ENCODE measurements around the gene CDH13. TPM values are rescaled to one million over a fixed set of nuclear protein-coding genes. Genes with fewer than 3 reads are reported as not detected.
A peak's percentile ranks its signal among the peaks of the same experiment; 100 is the strongest.

The CDH13 gene
- total RNA-seq, 2 donors from 2014 or later = 4.1 to 7.1 TPM

DNA sequence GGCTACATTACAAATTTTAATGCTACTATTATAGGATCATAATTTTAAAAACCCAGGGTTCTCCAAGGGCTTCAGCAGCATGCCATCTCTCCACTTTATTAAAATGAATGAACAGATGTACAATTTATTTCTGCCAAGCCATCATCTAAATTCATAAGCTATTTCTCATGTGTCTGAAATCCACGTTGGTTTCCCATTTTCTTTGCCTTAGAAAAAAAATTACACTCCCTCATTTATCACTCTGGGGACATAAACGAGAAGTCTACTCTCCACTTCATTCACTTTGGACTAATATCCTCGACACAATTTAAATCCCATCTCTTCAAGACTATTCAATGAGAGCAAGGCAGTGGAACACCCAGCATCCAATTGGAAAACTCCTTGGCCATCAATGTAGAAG is 1002.7 kb downstream of the CDH13 start:
- ATAC-seq = no peak
- no peak for DNase-seq
- intact Hi-C loops (cut with DNase I, micrococcal nuclease) = no loop called here

DNA sequence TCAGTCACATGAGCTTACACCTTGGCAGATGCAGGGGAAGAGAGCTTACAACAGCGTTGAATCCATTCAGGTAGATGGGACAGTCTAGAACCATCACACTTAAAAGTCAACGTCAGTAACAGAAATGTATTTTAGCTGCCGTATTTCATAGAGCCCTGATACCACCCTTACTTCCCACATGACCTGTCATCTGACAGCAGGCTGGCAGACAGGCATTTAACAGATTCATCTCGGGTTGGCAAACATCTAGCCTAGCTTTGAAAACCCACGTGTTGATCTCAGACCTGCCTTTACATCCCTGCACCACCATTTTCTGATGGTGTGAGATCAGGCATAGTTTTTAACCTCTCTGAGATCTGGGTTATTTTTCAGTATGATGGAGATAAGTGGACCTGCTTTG is 1003.1 kb downstream of the CDH13 start:
- ATAC-seq = no peak
- intact Hi-C loops (cut with DNase I, micrococcal nuclease) = no loop called here
- no peak for DNase-seq

DNA sequence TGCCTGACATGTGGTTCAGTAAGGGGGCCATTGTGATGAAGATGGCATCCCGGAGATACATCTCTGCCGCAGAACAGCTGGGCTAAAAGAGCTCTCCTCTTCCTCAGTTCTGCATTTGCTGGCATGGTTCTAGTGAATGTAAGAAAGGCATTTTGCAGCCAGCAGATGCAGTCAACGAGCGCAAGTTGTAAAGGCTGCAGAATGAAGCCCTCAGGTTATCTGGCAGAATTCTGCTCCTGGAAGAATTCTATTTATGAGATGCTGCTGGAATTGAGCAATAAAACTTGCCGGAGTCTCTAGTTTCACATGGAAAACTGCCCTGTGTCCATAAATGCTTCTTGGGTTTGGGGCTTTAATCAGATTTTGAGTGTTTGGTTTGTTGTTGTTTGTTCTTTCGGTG is 1004.2 kb downstream of the CDH13 start:
- DNase-seq (no peak), ATAC-seq (no peak)
- intact Hi-C loops (cut with DNase I, micrococcal nuclease) = no loop called here

DNA sequence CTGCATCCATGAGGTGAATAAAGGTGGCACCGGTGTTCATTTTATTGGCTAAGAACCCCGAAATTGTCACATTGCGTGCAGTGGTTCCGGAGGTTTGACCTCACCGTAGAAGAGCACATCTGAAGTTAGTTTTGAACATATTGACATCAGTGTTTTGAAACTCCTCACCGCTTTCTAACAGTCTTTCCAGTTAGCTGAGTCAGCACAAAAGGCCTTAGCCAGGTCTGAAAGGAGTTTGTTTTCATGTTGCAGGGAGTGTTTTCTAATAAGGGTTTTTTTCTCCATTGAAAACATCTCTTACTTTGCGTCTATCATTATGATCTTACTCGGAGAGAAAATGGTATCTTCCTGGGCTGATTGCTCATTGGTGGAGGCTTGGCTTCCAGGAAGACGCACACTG is 1006.5 kb downstream of the CDH13 start:
- DNase-seq (no peak), ATAC-seq (no peak)
- intact Hi-C loops (cut with DNase I, micrococcal nuclease) = no loop called here

DNA sequence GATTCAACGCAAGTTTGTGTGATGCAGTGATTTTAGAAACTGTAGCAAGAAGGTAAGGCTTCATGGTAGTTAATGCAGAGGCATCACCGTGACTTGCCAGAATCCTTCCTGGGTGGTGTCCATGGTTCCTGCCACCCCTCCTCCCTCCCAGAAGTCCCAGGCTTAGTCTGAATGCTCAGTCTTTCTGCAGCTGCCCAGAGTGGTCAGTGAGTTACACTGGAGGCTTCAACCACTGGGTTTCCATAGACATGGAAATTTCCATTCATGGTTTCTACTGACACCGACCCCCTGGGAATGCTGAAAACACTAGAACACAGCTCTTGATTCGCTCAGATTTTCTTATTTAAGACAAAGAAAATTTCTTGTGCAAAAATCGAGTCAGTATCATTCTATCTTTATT is 1021.6 kb downstream of the CDH13 start:
- intact Hi-C loops (cut with DNase I, micrococcal nuclease) = no loop called here
- DNase-seq (no peak), ATAC-seq (no peak)

DNA sequence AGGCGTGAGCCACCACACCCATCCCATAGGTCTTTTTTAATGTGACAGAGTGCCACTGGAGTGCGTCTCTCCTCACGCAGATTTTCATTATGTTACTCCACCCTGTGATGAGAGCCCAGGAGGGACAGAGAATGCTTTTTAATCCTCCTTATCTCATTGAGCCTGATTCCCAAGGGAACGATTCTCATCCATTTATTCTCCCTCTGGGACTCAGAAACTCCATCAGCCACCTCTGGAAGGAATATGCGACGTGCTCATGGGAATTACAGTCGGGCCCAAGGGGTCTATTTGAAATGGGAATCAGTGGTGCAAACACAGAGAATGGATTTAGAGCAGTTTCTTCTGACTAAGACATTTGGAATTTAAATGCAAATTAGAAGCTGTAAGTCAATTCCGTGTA is 1025.1 kb downstream of the CDH13 start:
- ATAC-seq (no peak), DNase-seq (no peak)
- intact Hi-C loops (cut with DNase I, micrococcal nuclease) = no loop called here

DNA sequence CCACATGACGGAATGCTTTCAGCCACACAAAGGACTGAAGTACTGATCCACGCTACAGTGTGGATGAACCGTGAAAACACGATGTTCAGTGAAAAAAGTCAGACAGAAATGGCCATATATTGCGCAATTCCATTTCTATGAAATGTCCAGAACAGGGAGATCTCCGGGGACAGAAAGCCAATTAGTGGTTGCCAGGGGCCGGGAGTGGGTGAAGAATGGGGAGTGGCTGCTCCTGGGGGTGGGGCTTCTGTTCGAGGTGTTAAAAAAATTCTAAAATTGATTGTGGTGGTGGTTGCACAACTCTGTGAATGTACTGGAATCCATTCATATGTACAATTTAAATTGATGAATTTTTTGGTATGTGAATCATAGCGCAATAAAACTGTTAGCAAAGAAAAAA is 1026.2 kb downstream of the CDH13 start:
- no peak for ATAC-seq
- DNase-seq = no peak
- intact Hi-C loops (cut with DNase I, micrococcal nuclease) = no loop called here

DNA sequence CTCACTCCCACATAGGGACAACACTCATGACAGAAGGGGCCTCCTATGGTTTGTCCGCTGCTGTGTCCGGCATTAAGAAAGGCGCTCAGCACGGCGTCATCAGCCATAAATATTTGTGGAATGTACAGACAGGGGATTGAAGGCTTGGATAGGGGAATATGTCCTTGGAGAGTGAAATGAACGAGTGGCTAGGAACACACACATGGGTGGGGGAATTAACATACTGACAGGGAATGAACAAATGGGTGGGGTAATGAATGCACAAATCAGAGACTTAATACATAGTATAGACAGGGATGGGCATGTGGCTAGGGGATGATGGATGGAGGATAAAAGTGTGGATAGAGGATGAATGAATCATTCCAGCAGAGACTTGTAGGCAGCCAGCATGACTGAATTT is 1027.0 kb downstream of the CDH13 start:
- ATAC-seq (no peak), DNase-seq (no peak)
- intact Hi-C loops (cut with DNase I, micrococcal nuclease) = no loop called here

DNA sequence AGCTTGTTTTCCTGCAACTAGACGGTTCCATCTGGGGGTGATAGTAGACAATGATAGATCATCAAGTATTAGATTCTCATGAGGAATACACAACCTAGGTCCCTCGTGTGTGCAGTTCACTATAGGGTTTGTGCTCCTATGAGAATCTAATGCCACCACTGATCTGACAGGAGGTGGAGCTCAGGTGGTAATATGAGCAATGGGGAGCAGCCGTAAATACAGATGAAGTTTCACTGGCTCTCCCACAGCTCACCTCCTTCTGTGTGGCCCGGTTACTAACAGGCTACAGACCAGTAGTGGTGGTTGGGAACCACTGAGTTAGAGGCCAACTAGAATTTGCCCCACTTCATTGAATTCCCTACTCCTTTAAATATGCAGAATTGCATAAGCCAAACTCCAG is 1033.5 kb downstream of the CDH13 start:
- no peak for DNase-seq
- no peak for ATAC-seq
- intact Hi-C loops (cut with DNase I, micrococcal nuclease) = no loop called here

DNA sequence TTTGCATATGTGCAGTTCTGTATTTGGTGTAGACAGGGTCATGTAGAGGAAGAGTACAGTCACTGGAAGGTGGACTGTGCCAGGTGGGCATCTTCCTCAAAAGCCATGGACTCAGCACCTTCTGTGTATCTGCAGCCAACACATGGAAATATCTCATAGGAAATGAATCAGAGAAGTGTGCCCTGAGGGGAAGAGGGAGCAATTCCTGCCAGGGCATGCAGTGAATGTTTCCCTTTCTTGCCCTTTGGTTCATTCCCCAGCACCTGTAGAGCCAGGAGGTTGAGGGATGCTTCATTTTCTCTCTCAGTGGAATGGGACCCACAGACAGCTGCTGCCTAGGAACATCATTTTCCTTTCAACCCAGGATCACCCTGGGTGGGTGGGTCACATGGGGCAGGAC is 1034.9 kb downstream of the CDH13 start:
- no peak for ATAC-seq
- DNase-seq = no peak
- intact Hi-C loops (cut with DNase I, micrococcal nuclease) = no loop called here

DNA sequence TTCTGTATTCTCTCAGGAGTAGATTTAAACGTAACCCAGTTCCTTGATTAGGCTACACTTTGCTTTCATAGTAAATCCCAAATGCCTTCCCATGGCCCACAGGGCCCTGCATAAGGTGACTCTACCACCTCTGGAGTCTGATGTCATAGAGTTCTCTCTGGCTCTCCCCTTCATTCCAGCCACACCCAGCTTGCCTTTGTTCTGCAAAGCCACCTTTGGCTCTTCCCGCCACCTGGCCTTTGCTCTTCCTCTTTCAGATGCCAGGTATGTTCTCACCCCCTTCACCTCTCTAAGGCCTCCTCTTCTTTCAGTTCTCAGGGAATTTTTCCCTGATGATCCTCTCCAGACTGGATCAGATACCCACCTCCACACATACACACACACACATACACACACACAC is 1039.7 kb downstream of the CDH13 start:
- peak; percentile 60 for ATAC-seq
- peak in 1 of 2 donors; percentile 31 for DNase-seq

DNA sequence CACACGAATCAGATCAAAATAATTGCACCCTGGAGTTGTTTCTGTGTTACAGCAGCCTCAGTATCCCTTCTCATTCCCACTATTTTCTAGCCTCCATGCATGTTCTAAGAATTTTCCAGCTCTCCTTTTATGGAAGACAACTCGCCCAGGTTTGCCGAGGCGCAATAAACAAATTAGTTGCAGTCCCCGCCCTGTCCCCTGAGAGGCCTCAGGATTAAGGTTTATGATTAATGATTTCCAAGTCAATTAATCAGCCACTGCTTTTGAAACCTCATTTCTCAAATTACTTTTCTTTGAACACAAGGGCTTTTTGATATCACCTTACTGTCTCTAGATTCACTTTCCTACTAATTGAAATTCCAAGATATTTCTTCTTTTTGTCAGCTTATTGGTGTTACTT is 1042.7 kb downstream of the CDH13 start:
- DNase-seq = no peak
- intact Hi-C loops (cut with DNase I, micrococcal nuclease) = no loop called here
- no peak for ATAC-seq

More for the DNA sequence above, 1039.7 kb downstream of the CDH13 start:
- intact Hi-C loops (cut with DNase I, micrococcal nuclease) = no loop called here

DNA sequence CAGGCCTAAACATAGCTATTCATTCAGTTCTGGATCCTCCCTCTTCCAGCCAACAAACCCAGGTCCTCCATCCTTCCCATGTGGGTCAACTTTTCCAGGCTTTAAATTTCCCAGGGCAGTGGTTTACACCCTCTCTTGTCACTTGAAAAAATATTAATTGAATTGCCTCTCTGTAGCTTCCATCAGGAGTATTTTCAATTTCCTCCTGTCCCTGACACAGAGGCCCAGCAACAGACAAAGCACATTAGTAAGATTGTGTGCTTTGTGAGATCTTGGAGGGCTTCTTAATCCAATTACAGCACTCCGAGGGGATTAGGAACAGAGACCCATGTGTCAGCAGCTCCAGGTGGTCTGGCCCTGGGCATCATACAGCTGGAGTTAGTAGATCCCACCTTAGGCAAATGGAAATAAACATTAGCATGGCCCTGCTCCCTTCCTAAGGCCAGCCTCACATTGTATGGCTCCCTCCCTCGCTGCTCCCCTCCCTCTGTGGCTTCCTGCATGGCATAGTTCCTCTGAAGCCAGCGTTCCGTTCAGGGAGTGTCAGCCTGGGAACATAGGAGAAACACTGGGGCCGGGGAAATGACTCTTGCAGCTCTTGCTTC is 1048.3 kb downstream of the CDH13 start:
- DNase-seq = no peak
- intact Hi-C loops (cut with DNase I, micrococcal nuclease) = no loop called here
- ATAC-seq = no peak

DNA sequence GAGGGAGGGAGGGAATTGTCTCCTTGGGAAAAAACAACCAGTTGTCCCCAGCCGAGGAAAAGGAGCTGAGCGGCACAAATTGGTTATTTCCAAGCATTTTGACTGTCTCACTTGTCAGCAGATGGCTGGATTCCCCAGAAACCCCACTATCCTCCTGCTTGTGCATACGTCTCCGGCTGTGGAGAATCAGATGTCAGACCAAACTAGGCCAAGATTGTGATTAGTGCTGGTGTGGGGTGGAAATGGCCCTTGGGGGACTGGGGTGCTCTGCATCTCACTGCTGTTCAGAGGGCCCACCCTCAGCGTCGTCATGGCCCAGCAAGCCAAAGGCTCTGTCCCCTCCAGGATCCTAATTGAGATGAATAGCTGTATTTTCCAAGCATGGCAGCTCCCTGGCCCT is 1049.3 kb downstream of the CDH13 start:
- intact Hi-C loops (cut with DNase I, micrococcal nuclease) = no loop called here
- DNase-seq = no peak
- no peak for ATAC-seq

DNA sequence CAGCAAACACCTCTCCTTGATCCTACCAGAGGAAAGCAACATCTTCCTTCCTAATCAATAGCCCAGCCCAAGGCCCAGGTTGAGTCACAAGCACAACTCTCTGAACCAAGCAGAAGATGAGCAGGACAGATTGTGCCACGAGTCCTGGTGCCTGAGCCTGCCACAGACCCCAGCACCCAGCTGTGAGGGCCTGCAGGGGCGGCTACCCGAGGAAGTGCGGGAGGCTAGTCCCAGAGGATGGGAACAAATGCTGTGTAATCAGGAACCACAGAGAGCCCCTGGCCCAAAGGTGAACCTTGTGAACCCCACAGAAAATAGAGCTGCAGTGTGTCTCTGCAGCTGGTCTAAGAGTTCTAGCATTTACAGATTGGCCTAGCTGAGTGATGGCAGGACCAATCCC is 1054.2 kb downstream of the CDH13 start:
- DNase-seq = no peak
- intact Hi-C loops (cut with DNase I, micrococcal nuclease) = no loop called here
- no peak for ATAC-seq

DNA sequence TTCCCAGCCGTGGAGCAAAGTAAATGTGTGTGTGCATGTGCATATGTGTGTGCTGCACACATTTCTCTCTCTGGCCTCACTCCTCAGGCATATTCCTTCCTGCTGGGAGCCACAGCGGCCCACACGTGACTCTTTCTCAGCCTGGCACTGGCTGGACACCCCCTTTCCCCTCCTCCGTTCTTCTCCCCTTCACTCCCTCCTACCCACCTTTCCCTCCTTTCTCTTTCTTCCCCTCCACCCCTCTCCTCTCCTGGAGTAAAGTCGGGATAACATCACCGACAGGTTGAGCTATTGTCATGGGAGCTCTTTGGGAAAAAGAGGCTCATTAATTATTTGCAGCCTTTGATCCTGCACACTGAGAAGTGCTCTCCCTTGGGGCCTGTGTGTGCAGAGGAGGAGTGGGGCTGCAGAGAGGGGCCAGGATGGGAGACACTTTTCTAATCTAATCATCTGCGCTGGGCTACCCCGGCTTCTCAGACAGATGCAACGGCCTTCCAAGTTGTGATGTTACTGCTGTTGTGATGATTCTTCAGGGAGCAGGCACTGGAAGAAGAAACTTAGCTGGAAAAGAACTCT is 1054.7 kb downstream of the CDH13 start:
- intact Hi-C loops (cut with DNase I, micrococcal nuclease) = no loop called here
- no peak for ATAC-seq
- DNase-seq = no peak

DNA sequence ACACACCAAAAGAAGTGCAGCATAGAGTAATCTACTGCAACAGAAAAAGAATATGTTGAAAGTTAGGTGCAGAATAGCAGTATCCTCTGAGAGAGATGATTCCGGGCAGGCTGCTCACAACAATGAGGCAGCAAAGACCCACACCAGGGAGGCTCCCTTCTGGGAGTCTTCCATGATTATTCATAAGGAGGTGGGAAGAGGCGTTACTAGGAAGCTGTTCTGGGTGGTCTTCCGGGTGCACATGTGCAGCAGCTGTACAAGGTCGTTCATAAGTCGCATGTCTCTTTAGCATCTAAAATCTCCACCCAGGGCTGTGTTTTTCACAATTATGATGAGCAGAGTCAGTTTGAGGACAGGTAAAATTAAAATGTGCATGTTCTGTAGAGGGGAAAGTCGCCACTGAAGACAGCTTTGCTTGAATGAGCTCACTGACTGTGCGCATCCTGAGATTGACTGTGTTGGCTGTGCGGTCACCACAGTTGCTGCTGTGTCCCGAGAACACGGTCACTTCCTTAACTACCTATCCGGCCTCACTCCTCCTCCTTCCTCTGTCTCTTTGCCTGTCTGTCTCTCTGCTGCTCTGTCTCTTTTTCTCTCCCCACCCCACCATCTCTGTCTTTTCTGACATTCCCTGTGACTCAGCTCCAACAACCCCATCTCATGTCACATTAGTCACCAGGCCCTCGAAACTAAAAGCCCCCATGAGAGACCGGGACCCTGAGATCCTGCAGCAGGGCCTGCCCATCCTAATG is 1055.5 kb downstream of the CDH13 start:
- intact Hi-C loops (cut with DNase I, micrococcal nuclease) = no loop called here
- ATAC-seq (no peak), DNase-seq (no peak)

DNA sequence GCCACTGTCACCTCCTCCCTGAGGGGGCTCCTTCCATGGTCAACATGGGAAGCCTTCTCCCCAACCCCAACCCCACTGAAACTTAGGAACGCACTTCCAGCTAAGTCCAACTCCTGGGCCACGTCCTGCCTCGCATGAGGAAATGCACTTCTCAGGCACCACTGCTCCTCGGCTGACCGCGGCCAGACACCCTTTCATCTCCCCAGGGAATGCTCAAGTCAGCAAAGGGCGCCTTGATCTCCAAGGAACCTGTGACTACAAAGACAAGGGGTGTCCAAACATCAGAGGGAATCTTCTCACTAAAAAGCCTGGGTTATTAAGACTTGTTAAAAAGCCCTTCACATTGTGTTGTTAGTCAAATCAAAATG is 1056.1 kb downstream of the CDH13 start:
- no peak for DNase-seq
- intact Hi-C loops (cut with DNase I, micrococcal nuclease) = no loop called here
- no peak for ATAC-seq

DNA sequence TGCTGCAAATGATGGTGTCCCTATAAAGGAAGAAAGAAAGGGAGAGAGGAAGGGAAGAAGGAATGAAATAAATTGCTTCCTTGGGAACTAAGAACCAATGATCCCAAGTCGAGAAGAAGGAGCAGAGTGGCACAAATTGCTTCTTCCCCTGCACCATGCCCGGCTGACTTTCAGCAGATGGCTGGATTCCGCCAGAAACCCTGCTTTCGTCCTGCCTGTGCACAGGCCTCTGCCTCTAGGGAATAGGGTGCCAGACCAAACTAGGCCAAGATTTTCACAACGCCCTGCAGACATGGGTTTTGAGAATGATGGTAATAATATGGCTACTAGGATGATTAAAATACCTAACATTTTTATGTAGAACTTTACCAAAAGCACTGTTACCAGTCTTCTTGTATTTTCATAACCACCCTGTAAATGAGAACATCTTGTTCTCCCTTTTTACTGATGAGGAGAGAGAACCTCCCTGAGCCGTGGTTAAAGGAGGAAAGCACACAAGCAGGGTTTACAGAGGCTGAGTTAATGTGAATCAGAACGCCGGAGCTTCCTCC is 1058.9 kb downstream of the CDH13 start:
- DNase-seq (no peak), ATAC-seq (no peak)
- intact Hi-C loops (cut with DNase I, micrococcal nuclease) = no loop called here

DNA sequence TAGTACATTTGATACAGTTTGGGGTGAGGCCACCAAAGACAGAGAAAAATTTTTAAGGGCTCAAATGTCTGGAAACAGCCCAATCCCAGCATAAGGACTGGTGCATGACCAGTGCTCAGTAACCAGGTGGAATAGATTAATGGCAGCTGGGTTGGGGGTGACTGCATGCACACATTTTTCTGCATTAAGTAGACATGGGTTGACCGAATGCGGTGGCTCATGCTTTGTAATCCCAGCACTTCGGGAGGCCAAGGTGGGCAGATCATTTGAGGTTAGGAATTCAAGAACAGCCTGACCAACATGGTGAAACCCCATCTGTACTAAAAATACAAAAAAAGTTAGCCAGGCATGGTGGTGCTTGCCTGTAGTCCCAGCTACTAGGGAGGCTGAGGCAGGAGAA is 1060.0 kb downstream of the CDH13 start:
- intact Hi-C loops (cut with DNase I, micrococcal nuclease) = no loop called here
- DNase-seq = no peak
- ATAC-seq = no peak
